DND-41 (cell line): Measurements from ENCODE around the gene SOX5.

Experiments
- ATAC-seq: fragments of 200-7000 bp; cut with Tn5 transposase; 3 replicates; pipeline ENCODE4 v1.9.1; 2021; ENCODE audit warnings: low read depth; ENCODE audit not compliant: insufficient read depth
- DNase-seq: peaks from one replicate; pipeline ENCODE4 v3.0.0-alpha.2; 2020
- H2AFZ ChIP-seq: 2 replicates; pipeline ENCODE4 v1.6.0; 2012; ENCODE audit warnings: low read depth, low read length
- H3K27ac ChIP-seq: 2 replicates; pipeline ENCODE4 v1.5.1; 2012; ENCODE audit warnings: low read length, inconsistent platforms
- H3K27me3 ChIP-seq: fragments of 200-600 bp; sonication (generic); 2 replicates; pipeline ENCODE4 v1.6.0; 2012; ENCODE audit warnings: low read length, mild to moderate bottlenecking, inconsistent platforms; ENCODE audit not compliant: insufficient read depth, poor library complexity
- H3K36me3 ChIP-seq: 2 replicates; pipeline ENCODE4 v1.5.1; 2012; ENCODE audit warnings: low read length, inconsistent platforms; ENCODE audit not compliant: insufficient read depth
- H3K4me1 ChIP-seq: 2 replicates; pipeline ENCODE4 v1.5.1; 2012; ENCODE audit warnings: mild to moderate bottlenecking, low read length; ENCODE audit not compliant: insufficient read depth
- H3K4me2 ChIP-seq: 2 replicates; pipeline ENCODE4 v1.6.0; 2012; ENCODE audit warnings: mild to moderate bottlenecking, moderate library complexity, low read length, inconsistent platforms; ENCODE audit not compliant: insufficient read depth
- H3K4me3 ChIP-seq, 2 experiments: fragments of 200-600 bp in 1 of 2; shearing (Covaris generic) in 1 of 2; 2 replicates each; pipeline ENCODE4 v1.5.1; 2012 to 2016; ENCODE audit warnings: inconsistent platforms in 2 of 2, low read length in 2 of 2, mild to moderate bottlenecking in 2 of 2, low read depth in 1 of 2, moderate library complexity in 1 of 2
- H3K79me2 ChIP-seq: 2 replicates; pipeline ENCODE4 v1.6.0; 2012; ENCODE audit warnings: low read length, inconsistent platforms; ENCODE audit not compliant: insufficient read depth
- H3K9ac ChIP-seq: 2 replicates; pipeline ENCODE4 v1.6.0; 2012; ENCODE audit warnings: low read depth, mild to moderate bottlenecking, inconsistent platforms, low read length, moderate library complexity
- H3K9me3 ChIP-seq: 2 replicates; pipeline ENCODE4 v1.5.1; 2012; ENCODE audit warnings: low read length, moderate library complexity, mild to moderate bottlenecking, inconsistent platforms; ENCODE audit not compliant: insufficient read depth, severe bottlenecking
- H4K20me1 ChIP-seq: 2 replicates; pipeline ENCODE4 v1.6.0; 2012; ENCODE audit warnings: low read length; ENCODE audit not compliant: insufficient read depth
- CTCF ChIP-seq: IDR thresholded peaks from 2 replicates; pipeline ENCODE4 v1.5.1; 2012; ENCODE audit warnings: borderline replicate concordance, low read length, moderate library complexity, mild to moderate bottlenecking; ENCODE audit not compliant: poor library complexity, severe bottlenecking; ENCODE audit errors: extremely low read depth
- EZH2 ChIP-seq: IDR thresholded peaks from 3 replicates; pipeline ENCODE4 v1.6.1; 2012; ENCODE audit warnings: borderline replicate concordance, low read depth, mild to moderate bottlenecking, moderate library complexity, low read length, inconsistent platforms; ENCODE audit not compliant: severe bottlenecking

SOX5 gene

GRCh38 chr12:23533265-23533664 is 416.2 kb downstream of the SOX5 start:
- Histone ChIP-seq H3K9ac (no peak overlapping the region), H4K20me1 (no peaks in the 10 kb centered on the region), H2AFZ (no peak overlapping the region), H3K27ac (no peak overlapping the region), H3K9me3 (no peaks in the 10 kb centered on the region), H3K36me3 (no peaks in the 10 kb centered on the region), H3K4me2 (no peak overlapping the region), H3K4me3 (no peak overlapping the region), H3K79me2 (no peaks in the 10 kb centered on the region), H3K27me3 (no peaks in the 10 kb centered on the region), H3K4me1 (no peaks in the 10 kb centered on the region)
- DNase-seq, result no peak
- ATAC-seq, result no peak
- TF ChIP-seq CTCF (no peak), EZH2 (no peak)

- Histone ChIP-seq H3K27me3 (no peaks in the 10 kb centered on the region), H3K4me2 (no peak overlapping the region), H3K4me3 (no peak overlapping the region), H3K9ac (no peak overlapping the region), H3K27ac (no peak overlapping the region), H4K20me1 (no peaks in the 10 kb centered on the region), H3K9me3 (peaks cover 3% of the 10 kb centered on the region), H3K36me3 (no peaks in the 10 kb centered on the region), H3K79me2 (no peaks in the 10 kb centered on the region), H2AFZ (no peak overlapping the region), H3K4me1 (no peaks in the 10 kb centered on the region)
- TF ChIP-seq CTCF (no peak), EZH2 (no peak)
- no peak for ATAC-seq
- DNase-seq, result no peak
These were observed 421.2 kb downstream of the SOX5 start for GRCh38 chr12:23528316-23528715.

- Histone ChIP-seq H3K27me3 (no peaks in the 10 kb centered on the region), H3K9me3 (peaks cover 6% of the 10 kb centered on the region), H3K9ac (no peak overlapping the region), H3K4me1 (no peaks in the 10 kb centered on the region), H4K20me1 (no peaks in the 10 kb centered on the region), H3K4me2 (no peak overlapping the region), H3K79me2 (no peaks in the 10 kb centered on the region), H3K27ac (no peak overlapping the region), H2AFZ (no peak overlapping the region), H3K4me3 (no peak overlapping the region), H3K36me3 (no peaks in the 10 kb centered on the region)
- DNase-seq (no peak), ATAC-seq (no peak)
- TF ChIP-seq CTCF, result no peak
- TF ChIP-seq EZH2, result no peak
These were observed 423.9 kb downstream of the SOX5 start for GRCh38 chr12:23525450-23526072.
